Measurements from ENCODE around the gene PTPDC1. TPM values are rescaled to one million over a fixed set of nuclear protein-coding genes. Genes with fewer than 3 reads are reported as not detected.

Gene PTPDC1
- total and polyA plus RNA-seq, 9 of the 15 experiments (the other 6 are each of a cell fraction or from before 2014, with no cell fraction given) = 1.1 to 8.1 (median 5.7) TPM

- TF ChIP-seq, protein P1, sequence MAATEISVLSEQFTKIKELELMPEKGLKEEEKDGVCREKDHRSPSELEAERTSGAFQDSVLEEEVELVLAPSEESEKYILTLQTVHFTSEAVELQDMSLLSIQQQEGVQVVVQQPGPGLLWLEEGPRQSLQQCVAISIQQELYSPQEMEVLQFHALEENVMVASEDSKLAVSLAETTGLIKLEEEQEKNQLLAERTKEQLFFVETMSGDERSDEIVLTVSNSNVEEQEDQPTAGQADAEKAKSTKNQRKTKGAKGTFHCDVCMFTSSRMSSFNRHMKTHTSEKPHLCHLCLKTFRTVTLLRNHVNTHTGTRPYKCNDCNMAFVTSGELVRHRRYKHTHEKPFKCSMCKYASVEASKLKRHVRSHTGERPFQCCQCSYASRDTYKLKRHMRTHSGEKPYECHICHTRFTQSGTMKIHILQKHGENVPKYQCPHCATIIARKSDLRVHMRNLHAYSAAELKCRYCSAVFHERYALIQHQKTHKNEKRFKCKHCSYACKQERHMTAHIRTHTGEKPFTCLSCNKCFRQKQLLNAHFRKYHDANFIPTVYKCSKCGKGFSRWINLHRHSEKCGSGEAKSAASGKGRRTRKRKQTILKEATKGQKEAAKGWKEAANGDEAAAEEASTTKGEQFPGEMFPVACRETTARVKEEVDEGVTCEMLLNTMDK (IDR thresholded peaks at IDR 0.05; ENCODE audit: borderline replicate concordance, insufficient read depth, low read depth, low read length, poor library complexity, severe bottlenecking) = no peak
- no peak for TF ChIP-seq ARID2 (IDR thresholded peaks at IDR 0.05)
- peak; percentile 68; the same call in 1 of the 2 replicates for TF ChIP-seq ZNF589 (CRISPR knock-in tag; IDR thresholded peaks at IDR 0.05; ENCODE audit: low read depth)
- peak; percentile 17; the same call in 1 of the 2 replicates for TF ChIP-seq LEF1 (IDR thresholded peaks at IDR 0.05)
- no peak for TF ChIP-seq RBM15 (IDR thresholded peaks at IDR 0.05; ENCODE audit: insufficient read depth, low read length)
- peak; percentile 70 for TF ChIP-seq NFIC (IDR thresholded peaks at IDR 0.05)
- no peak for TF ChIP-seq PPARD (CRISPR knock-in tag; IDR thresholded peaks at IDR 0.05)
- no peak for TF ChIP-seq SFPQ (IDR thresholded peaks at IDR 0.05; ENCODE audit: low read depth, low read length)
- TF ChIP-seq ILF3 (IDR thresholded peaks at IDR 0.05; ENCODE audit: borderline replicate concordance) = no peak
- TF ChIP-seq SNRNP70 (optimal IDR thresholded peaks at IDR 0.05; ENCODE audit: low read depth, low read length) = no peak
- peak; percentile 51; the same call in 1 of the 2 replicates for TF ChIP-seq PHB2 (IDR thresholded peaks at IDR 0.05; ENCODE audit: low read depth)
- no peak for TF ChIP-seq SMAD1 (IDR thresholded peaks at IDR 0.05; ENCODE audit: low read depth, low read length, partially characterized antibody)
- no peak for TF ChIP-seq ZFX (CRISPR knock-in tag; IDR thresholded peaks at IDR 0.05)
- TF ChIP-seq RFX1 (IDR thresholded peaks at IDR 0.05) = no peak
- TF ChIP-seq SMAD2 (IDR thresholded peaks at IDR 0.05; ENCODE audit: low read depth, low read length) = no peak
- no peak for TF ChIP-seq IFI16 (CRISPR knock-in tag; IDR thresholded peaks at IDR 0.05)
- no peak for TF ChIP-seq POLR3G (IDR thresholded peaks at IDR 0.05; ENCODE audit: extremely low read depth, insufficient read length, insufficient replicate concordance)
- TF ChIP-seq CCAR2 (IDR thresholded peaks at IDR 0.05; ENCODE audit: low read depth, low read length) = no peak
- no peak for TF ChIP-seq CREB5 (CRISPR knock-in tag; IDR thresholded peaks at IDR 0.05)
- peak; percentile 95 to 100 for TF ChIP-seq RCOR1 (IDR thresholded peaks at IDR 0.05; ENCODE audit: borderline replicate concordance in 1 of 2, low read depth in 2 of 2, low read length in 2 of 2)
- no peak for TF ChIP-seq THRAP3 (IDR thresholded peaks at IDR 0.05; ENCODE audit: borderline replicate concordance)
- 0 out of 2 replicates have a peak, but pooled peaks have one; percentile 49 for TF ChIP-seq ZNF197 (CRISPR knock-in tag; IDR thresholded peaks at IDR 0.05; ENCODE audit: low read depth)
- peak; percentile 93 for TF ChIP-seq TAL1 (IDR thresholded peaks at IDR 0.05)
- peak; percentile 28; the same call in 1 of the 2 replicates for TF ChIP-seq ATF7 (IDR thresholded peaks at IDR 0.05)
- peak; percentile 95 for TF ChIP-seq TEAD4 (IDR thresholded peaks at IDR 0.05; ENCODE audit: low read length)
- TF ChIP-seq TEAD4 (CRISPR knock-in tag; IDR thresholded peaks at IDR 0.05; ENCODE audit: borderline replicate concordance) = no peak
Measured at GRCh38 chr9:94068257-94068656, 16.0 kb upstream of the PTPDC1 start (continued).

Data from K562 (cell line).